Measurements from ENCODE around the gene GPR108.
"Not testable (repeated sequence)": the region's sequence is repeated elsewhere in the genome, so short reads cannot be mapped to it uniquely, and the experiment has no call there.

The GPR108 gene

DNA sequence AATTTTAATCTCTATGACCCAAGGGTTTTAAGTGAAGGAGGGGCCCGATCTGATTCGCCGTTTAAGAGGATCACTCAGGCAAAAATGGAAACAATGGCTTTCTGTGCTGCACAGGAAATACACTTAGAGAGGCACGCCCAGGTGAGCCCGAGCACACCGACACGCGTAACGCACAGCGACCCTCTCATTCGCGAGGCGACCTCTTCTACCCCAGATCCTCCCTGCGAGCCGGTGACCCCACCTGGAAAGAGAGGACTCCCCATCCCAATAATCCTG lies 29.6 kb upstream of the GPR108 start:
- TF ChIP-seq, protein P1, sequence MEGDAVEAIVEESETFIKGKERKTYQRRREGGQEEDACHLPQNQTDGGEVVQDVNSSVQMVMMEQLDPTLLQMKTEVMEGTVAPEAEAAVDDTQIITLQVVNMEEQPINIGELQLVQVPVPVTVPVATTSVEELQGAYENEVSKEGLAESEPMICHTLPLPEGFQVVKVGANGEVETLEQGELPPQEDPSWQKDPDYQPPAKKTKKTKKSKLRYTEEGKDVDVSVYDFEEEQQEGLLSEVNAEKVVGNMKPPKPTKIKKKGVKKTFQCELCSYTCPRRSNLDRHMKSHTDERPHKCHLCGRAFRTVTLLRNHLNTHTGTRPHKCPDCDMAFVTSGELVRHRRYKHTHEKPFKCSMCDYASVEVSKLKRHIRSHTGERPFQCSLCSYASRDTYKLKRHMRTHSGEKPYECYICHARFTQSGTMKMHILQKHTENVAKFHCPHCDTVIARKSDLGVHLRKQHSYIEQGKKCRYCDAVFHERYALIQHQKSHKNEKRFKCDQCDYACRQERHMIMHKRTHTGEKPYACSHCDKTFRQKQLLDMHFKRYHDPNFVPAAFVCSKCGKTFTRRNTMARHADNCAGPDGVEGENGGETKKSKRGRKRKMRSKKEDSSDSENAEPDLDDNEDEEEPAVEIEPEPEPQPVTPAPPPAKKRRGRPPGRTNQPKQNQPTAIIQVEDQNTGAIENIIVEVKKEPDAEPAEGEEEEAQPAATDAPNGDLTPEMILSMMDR (IDR thresholded peaks at IDR 0.05; ENCODE audit: low read depth, low read length), result no peak
- no peak overlapping the region for H3K4me3 ChIP-seq (ENCODE audit: low read depth, low read length)

DNA sequence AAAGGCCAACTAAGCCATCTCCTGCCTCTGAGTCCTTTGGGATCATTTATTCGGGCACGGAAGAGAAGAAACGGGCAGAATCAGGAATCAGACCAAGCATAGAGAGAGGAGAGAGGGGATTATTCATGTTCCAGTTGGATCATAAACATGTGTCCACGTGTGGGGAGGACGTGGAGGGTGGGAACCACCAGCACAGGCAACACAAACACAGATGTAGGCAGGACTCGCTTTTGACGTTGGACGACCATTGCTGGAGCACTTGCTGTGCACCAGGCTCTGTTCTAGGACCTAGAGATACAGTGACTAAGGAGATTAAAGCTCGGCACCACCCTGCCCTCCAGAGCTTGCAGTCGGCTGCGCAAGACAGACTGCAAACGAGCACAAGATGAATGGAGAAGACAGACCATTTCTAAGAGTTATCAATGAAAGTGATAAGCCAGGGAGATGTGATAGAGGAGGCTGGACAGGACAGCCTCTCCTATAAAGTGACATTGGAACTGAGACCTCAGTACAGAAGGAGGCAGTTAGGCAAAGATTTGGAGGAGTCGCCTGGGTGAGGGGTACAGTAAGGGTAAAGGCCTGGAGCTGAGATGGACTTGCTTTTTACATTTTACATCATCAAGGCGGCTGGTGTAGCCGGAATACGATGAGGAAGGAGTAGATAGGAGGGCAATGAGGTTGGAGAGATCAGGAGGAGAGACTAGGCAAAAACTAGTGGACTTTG lies 29.1 kb upstream of the GPR108 start:
- TF ChIP-seq, protein P1 (IDR thresholded peaks at IDR 0.05; ENCODE audit: low read depth, low read length), result no peak
- H3K4me3 ChIP-seq (ENCODE audit: low read depth, low read length), result no peak overlapping the region

DNA sequence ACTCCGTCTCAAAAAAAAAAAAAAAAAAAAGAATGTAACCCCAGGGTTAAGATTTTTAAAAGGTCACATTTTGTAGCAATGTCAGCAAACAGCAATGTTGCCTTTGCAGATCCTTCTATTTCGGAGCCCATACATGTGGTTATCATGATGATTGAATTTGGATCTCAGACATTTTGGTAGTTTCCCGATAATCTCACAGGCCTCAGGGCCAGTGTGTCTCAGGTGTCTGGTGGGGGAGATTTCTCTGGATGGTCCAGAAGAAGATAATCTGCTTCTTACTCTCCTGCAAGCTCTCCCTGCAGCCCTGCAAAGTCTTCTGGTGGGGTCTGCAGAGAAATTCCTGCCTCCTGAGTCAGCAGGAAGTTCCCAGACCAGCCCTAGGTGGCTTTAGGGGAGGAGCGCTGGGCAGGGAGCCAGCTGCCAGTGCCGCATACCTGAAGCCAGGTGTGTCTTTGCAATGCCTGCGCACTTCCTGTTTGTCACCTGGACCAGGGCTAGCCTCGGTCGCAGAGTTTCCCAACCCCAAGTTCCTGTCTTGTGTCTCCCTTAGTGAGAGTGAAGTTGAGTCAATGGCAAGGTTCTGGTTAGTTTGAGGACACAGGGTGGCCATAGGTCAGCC lies 28.5 kb upstream of the GPR108 start:
- TF ChIP-seq, protein P1 (IDR thresholded peaks at IDR 0.05; ENCODE audit: low read depth, low read length), result no peak
- H3K4me3 ChIP-seq (ENCODE audit: low read depth, low read length), result no peak overlapping the region

DNA sequence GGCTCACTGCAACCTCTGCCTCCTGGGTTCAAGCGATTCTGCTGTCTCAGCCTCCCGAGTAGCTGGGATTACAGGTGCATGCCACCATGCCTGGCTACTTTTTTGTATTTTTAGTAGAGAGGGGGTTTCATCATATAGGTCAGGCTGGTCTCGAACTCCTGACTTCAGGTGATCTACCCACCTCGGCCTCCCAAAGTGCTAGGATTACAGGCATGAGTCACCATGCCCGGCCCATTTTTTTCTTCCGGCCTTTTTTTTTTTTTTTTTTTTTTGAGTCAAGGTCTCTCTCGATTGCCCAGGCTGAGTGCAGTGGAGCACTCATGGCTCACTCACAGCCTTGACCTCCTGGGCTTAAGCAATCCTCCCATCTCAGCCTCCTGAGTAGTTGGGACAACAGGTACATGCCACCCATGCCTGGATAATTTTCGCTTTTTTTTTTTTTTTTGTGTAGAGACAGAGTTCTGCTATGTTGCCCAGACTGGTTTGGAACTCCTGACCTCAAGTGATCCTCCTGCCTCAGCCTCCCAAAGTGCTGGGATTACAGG lies 24.9 kb upstream of the GPR108 start:
- not testable (repeated sequence) for H3K4me3 ChIP-seq (ENCODE audit: low read depth, low read length)

DNA sequence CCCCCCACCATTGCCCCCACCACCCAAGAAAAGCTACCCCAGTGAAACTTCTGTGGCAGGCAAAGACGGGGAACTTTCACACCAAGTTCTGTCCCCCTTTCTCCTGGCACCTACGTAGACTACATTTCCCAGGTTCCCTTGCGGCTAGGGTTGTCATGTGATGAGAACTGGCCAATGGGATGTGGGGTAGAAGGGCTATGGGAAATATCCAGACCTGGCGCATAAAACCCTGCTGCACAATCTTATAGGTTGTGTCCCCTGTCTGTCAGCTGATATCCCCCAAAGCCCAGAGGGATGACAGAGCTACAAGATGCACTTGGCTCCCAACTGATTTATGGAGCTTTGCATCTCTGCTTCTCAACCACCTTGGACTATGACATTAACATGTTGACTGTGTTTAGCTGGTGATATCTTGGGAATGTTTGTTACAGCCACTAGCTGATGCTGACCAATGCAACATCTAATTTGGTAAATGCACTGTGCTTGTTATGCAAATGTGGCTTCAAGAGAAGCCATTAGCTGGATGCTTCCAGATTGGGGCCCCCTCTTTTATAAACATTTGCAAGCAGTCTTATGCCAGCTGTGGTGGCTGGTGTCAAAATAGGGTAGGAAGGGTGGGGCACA lies 23.8 kb upstream of the GPR108 start:
- TF ChIP-seq, protein P1 (IDR thresholded peaks at IDR 0.05; ENCODE audit: low read depth, low read length), result no peak
- no peak overlapping the region for H3K4me3 ChIP-seq (ENCODE audit: low read depth, low read length)

DNA sequence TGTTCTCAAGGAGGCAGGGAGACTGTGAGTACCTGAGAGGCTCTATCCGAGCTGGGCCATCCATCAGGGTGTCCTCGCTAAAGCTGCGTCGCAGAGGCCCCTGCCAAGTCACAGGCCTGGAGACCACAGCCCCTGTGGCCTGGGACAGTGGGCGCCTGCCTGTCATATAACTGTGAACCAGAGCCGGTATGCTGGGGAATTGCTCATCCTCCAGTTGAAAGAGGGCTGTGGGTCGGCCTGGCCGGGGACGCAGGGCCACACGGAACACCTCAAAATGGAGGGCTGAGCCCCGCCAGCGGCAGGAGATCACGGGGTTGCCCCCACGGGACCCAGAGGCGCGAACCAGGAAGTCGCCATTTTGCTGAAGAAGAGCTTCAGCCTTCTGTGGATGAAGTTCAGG lies 23.2 kb upstream of the GPR108 start:
- TF ChIP-seq, protein P1 (IDR thresholded peaks at IDR 0.05; ENCODE audit: low read depth, low read length), result no peak

DNA sequence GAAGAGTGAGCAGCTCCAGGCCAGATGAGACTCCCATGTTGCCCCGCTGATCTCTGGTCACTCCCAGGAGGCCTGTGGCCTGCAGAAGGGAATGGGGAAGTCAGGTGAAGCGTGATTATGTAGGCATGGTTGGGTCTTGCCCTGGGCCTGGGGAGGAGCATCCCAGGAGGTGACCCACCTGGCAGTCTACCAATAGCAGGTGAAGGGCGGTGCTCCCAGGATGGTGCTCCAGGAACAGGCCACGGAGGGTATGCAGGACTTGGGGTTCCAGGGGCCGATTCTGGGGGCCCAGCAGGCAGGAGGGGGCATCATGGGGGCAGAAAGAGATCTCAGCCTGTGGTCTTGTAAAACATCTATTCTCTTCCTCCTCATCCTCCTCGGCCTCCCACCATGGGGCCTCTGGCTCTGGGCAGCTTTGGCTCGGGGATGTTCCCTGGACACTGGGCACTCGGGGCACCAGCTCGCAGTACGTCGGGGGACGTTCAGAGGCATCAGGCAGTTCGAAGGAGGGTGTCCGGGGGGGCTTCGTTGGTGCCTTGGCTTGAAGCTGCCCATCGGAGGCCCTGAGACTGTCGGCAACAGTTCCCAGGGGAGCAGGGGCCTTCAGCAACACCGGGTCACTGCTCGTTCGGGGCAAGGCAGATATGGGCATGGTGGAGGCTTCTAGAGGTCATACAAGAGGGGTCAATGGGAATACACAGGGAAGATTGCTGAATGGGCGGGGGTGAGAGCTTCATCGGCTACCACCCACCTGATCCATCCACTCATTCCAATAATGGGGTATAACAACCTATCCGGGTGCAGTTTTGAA lies 17.5 kb upstream of the GPR108 start:
- TF ChIP-seq, protein P1 (IDR thresholded peaks at IDR 0.05; ENCODE audit: low read depth, low read length), result no peak

More for the DNA sequence above, 23.2 kb upstream of the GPR108 start:
- H3K4me3 ChIP-seq (ENCODE audit: low read depth, low read length), result no peak overlapping the region

More for the DNA sequence above, 17.5 kb upstream of the GPR108 start:
- no peak overlapping the region for H3K4me3 ChIP-seq (ENCODE audit: low read depth, low read length)
